ENCODE measurements around the gene KLF6.

DNA sequence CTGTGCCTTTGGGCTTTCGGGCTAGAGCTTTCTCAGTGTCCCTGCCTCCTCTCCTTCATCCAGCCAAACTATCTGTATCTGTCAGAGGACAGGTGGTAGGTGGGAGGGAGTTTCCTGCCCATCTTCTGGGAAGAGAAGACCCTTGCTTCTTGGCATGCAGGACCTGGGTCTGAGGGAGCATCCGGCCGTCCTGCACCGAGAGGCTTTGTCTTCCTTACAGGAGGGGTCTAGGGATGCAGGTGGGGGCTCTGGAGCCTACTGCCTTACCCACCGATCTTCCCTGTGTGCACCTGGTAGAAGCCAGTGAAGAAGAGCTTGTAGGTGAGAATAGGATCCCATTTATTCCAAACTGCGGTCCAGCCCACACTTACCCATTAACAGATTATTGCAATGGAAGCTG is 5.8 kb upstream of the KLF6 start:
- TF ChIP-seq, protein P1, sequence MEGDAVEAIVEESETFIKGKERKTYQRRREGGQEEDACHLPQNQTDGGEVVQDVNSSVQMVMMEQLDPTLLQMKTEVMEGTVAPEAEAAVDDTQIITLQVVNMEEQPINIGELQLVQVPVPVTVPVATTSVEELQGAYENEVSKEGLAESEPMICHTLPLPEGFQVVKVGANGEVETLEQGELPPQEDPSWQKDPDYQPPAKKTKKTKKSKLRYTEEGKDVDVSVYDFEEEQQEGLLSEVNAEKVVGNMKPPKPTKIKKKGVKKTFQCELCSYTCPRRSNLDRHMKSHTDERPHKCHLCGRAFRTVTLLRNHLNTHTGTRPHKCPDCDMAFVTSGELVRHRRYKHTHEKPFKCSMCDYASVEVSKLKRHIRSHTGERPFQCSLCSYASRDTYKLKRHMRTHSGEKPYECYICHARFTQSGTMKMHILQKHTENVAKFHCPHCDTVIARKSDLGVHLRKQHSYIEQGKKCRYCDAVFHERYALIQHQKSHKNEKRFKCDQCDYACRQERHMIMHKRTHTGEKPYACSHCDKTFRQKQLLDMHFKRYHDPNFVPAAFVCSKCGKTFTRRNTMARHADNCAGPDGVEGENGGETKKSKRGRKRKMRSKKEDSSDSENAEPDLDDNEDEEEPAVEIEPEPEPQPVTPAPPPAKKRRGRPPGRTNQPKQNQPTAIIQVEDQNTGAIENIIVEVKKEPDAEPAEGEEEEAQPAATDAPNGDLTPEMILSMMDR (IDR thresholded peaks at IDR 0.05), result no peak
- no peak for TF ChIP-seq EZH2 (IDR thresholded peaks at IDR 0.05; ENCODE audit: borderline replicate concordance, insufficient read depth, low read depth, low read length, poor library complexity, severe bottlenecking)
